Endothelial cell of umbilical vein (primary cell): ENCODE results near the gene DNAH6. TPM values are rescaled to one million over a fixed set of nuclear protein-coding genes. Genes with fewer than 3 reads are reported as not detected.

Experiments
- BruUV-seq: library from RNA; stranded (reverse); fragments of 400-500 nt; replicated peaks from 2 replicates; lab custom pipeline; 2021; lab: Mats Ljungman, UMichigan
- CTCF ChIA-PET: fragments of 300-600, 350-600 bp; sonication (Branson Sonifier 250); formaldehyde crosslinking; loops from one replicate; lab custom pipeline; 2021; ENCODE audit warnings: antibody characterized with exemption, inconsistent platforms; lab: Charles Lee
- POLR2A ChIA-PET: fragments of 300-600, 350-600 bp; sonication (Branson Sonifier 250); formaldehyde crosslinking; loops from one replicate; lab custom pipeline; 2021; ENCODE audit warnings: antibody characterized with exemption, inconsistent platforms; lab: Charles Lee
- DNase-seq: peaks from one replicate; pipeline ENCODE4 v3.0.0-alpha.2; 2011; ENCODE audit warnings: low read depth, low spot score
- FAIRE-seq: peaks from 2 replicates; lab custom pipeline; 2011; peaks lifted over from hg19 to GRCh38; lab: Jason Lieb, UNC
- H2AFZ ChIP-seq: 2 replicates; pipeline ENCODE4 v1.6.0; 2012; ENCODE audit warnings: low read depth, low read length, control low read depth, inconsistent platforms
- H3K27ac ChIP-seq: 2 replicates; pipeline ENCODE4 v1.5.1; 2011; ENCODE audit warnings: low read depth, mild to moderate bottlenecking, control low read depth, low read length, moderate library complexity; ENCODE audit not compliant: insufficient read depth
- H3K27me3 ChIP-seq, 2 experiments: 2 replicates each; pipeline versions ENCODE4 v1.6.0 to v1.6.1; 2011; ENCODE audit warnings: low read length in 2 of 2, mixed read lengths in 1 of 2; ENCODE audit not compliant: control insufficient read depth in 2 of 2, insufficient read depth in 2 of 2
- H3K36me3 ChIP-seq, 2 experiments: 2 replicates in 1 of 2; 3 replicates in 1 of 2; pipeline ENCODE4 v1.5.1; 2011; ENCODE audit warnings: low read length in 2 of 2, mild to moderate bottlenecking in 1 of 2, moderate library complexity in 1 of 2; ENCODE audit not compliant: control insufficient read depth in 2 of 2, insufficient read depth in 2 of 2; ENCODE audit errors: extremely low read depth in 1 of 2
- H3K4me1 ChIP-seq: 3 replicates; pipeline ENCODE4 v1.5.1; 2011; ENCODE audit warnings: mild to moderate bottlenecking, low read length; ENCODE audit not compliant: control insufficient read depth, insufficient read depth; ENCODE audit errors: extremely low read depth
- H3K4me2 ChIP-seq: 2 replicates; pipeline ENCODE4 v1.6.1; 2011; ENCODE audit warnings: low read length, control low read depth, mixed read lengths; ENCODE audit not compliant: insufficient read depth
- H3K4me3 ChIP-seq, 3 experiments: fragments of 200-600 bp in 1 of 3; sonication (generic), shearing (Covaris generic) in 1 of 3; replicated peaks in 1 of 3; 2 replicates each; pipeline ENCODE4 v1.5.1; 2011 to 2016; ENCODE audit warnings: control low read depth in 3 of 3, low read length in 3 of 3, mild to moderate bottlenecking in 2 of 3, inconsistent platforms in 1 of 3, low read depth in 1 of 3, moderate library complexity in 1 of 3; ENCODE audit not compliant: insufficient read depth in 1 of 3
- H3K79me2 ChIP-seq: 2 replicates; pipeline ENCODE4 v1.6.0; 2012; ENCODE audit warnings: low read length, inconsistent platforms; ENCODE audit not compliant: control insufficient read depth, insufficient read depth
- H3K9ac ChIP-seq: replicated peaks from 2 replicates; pipeline ENCODE3; 2011; ENCODE audit warnings: low read length, control low read depth; ENCODE audit not compliant: insufficient read depth; ENCODE audit errors: extremely low read depth
- H3K9me1 ChIP-seq: replicated peaks from 3 replicates; pipeline ENCODE4 v1.6.0; 2011; ENCODE audit warnings: mild to moderate bottlenecking, low read length; ENCODE audit not compliant: control insufficient read depth, insufficient read depth; ENCODE audit errors: extremely low read depth
- H3K9me3 ChIP-seq: replicated peaks from 2 replicates; pipeline ENCODE4 v1.5.1; 2012; ENCODE audit warnings: low read length, inconsistent platforms; ENCODE audit not compliant: control insufficient read depth, insufficient read depth
- H4K20me1 ChIP-seq: replicated peaks from 2 replicates; pipeline ENCODE3; 2011; ENCODE audit warnings: mild to moderate bottlenecking, low read length; ENCODE audit not compliant: control insufficient read depth, insufficient read depth; ENCODE audit errors: extremely low read depth
- EZH2 ChIP-seq: IDR thresholded peaks from 2 replicates; pipeline ENCODE4 v1.6.1; 2012; ENCODE audit warnings: borderline replicate concordance, low read depth, mild to moderate bottlenecking, moderate library complexity, low read length, inconsistent platforms; ENCODE audit not compliant: severe bottlenecking
- FOS ChIP-seq: IDR thresholded peaks from 2 replicates; pipeline ENCODE4 v1.6.1; 2011; ENCODE audit warnings: mild to moderate bottlenecking, low read length, moderate library complexity, borderline replicate concordance; ENCODE audit not compliant: insufficient read depth
- GATA2 ChIP-seq: IDR thresholded peaks from 2 replicates; pipeline ENCODE4 v1.7.0; 2011; ENCODE audit warnings: low read depth, mild to moderate bottlenecking, moderate library complexity, mixed read lengths, low read length; ENCODE audit not compliant: insufficient read length, insufficient read depth
- JUN ChIP-seq: IDR thresholded peaks from 2 replicates; pipeline ENCODE4 v1.6.1; 2011; ENCODE audit warnings: borderline replicate concordance, low read depth; ENCODE audit not compliant: insufficient read length, insufficient read depth
- MAX ChIP-seq: IDR thresholded peaks from 2 replicates; pipeline ENCODE4 v1.6.1; 2011; ENCODE audit not compliant: insufficient read depth, insufficient read length
- MYC ChIP-seq: IDR thresholded peaks from one replicate; pipeline ENCODE4 v1.6.1; 2011; ENCODE audit warnings: mild to moderate bottlenecking, low read depth, low read length
- POLR2A ChIP-seq: IDR thresholded peaks from 2 replicates; pipeline ENCODE4 v1.6.1; 2012; ENCODE audit warnings: low read depth, mild to moderate bottlenecking, control low read depth, low read length
- POLR2AphosphoS5 ChIP-seq: IDR thresholded peaks from 2 replicates; pipeline ENCODE4 v1.6.1; 2012; ENCODE audit warnings: low read depth, mild to moderate bottlenecking, control low read depth, low read length, moderate library complexity; ENCODE audit not compliant: insufficient read depth
- dilution Hi-C: fragments of 300-500 bp; cut with MboI; formaldehyde crosslinking; loops from one replicate; pipeline ENCODE4 v1.15.0; 2019; ENCODE audit warnings: low sequenced_read_pairs; ENCODE audit not compliant: extremely low pct_ligation_motif_present
- intact Hi-C: fragments of 100-400 bp; cut with micrococcal nuclease; formaldehyde crosslinking; loops from one replicate; pipeline ENCODE4 v1.10.0; 2022
- polyA plus RNA-seq, 4 experiments: library from polyadenylated mRNA; depleted of rRNA in 3 of 4; stranded (reverse) in 3 of 4; unstranded in 1 of 4; fragments of >200 nt; gene quantifications; 2 replicates each; pipeline versions ENCODE4 v1.2.1 to v1.2.3, GENCODE V29; 2011 to 2012; ENCODE audit warnings: missing spikeins in 1 of 4
- total RNA-seq: library from RNA; stranded (reverse); gene quantifications from 2 replicates; pipeline ENCODE4 v1.2.3, GENCODE V29; 2021
- TF ChIP-seq, protein P1 (sequence below), 2 donors: IDR thresholded peaks; 1 replicate in 1 of 2; 2 replicates in 1 of 2; pipeline ENCODE4 v1.5.1; 2011; ENCODE audit warnings: low read length in 2 of 2, mild to moderate bottlenecking in 2 of 2, moderate library complexity in 2 of 2, control low read depth in 1 of 2, inconsistent platforms in 1 of 2, low read depth in 1 of 2; ENCODE audit not compliant: insufficient read depth in 1 of 2; ENCODE audit errors: extremely low read depth in 1 of 2

Gene DNAH6
- total and polyA plus RNA-seq, 2 donors (not counting 3 experiments of a cell fraction or from before 2014, with no cell fraction given) = 0.24 TPM; not detected in 1

- Histone ChIP-seq H3K9me3 (no peaks in the 10 kb centered on the region), H3K36me3 (no peaks in the 10 kb centered on the region), H3K27me3 (no peaks in the 10 kb centered on the region), H3K79me2 (no peaks in the 10 kb centered on the region), H3K27ac (no peak overlapping the region), H3K4me1 (no peaks in the 10 kb centered on the region), H3K4me2 (no peak overlapping the region), H4K20me1 (no peaks in the 10 kb centered on the region), H2AFZ (no peak overlapping the region), H3K9ac (no peak overlapping the region), H3K9me1 (no peaks in the 10 kb centered on the region), H3K4me3 (no peak overlapping the region)
- CTCF ChIA-PET = no interaction called here
- BruUV-seq = no TSS peak
- TF ChIP-seq MYC (no peak), MAX (no peak), EZH2 (no peak), GATA2 (no peak), POLR2A (no peak), POLR2AphosphoS5 (no peak), JUN (no peak), FOS (no peak)
- TF ChIP-seq, protein P1, sequence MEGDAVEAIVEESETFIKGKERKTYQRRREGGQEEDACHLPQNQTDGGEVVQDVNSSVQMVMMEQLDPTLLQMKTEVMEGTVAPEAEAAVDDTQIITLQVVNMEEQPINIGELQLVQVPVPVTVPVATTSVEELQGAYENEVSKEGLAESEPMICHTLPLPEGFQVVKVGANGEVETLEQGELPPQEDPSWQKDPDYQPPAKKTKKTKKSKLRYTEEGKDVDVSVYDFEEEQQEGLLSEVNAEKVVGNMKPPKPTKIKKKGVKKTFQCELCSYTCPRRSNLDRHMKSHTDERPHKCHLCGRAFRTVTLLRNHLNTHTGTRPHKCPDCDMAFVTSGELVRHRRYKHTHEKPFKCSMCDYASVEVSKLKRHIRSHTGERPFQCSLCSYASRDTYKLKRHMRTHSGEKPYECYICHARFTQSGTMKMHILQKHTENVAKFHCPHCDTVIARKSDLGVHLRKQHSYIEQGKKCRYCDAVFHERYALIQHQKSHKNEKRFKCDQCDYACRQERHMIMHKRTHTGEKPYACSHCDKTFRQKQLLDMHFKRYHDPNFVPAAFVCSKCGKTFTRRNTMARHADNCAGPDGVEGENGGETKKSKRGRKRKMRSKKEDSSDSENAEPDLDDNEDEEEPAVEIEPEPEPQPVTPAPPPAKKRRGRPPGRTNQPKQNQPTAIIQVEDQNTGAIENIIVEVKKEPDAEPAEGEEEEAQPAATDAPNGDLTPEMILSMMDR (IDR thresholded peaks at IDR 0.05; ENCODE audit: extremely low read depth in 1 of 2, insufficient read depth in 1 of 2, low read depth in 1 of 2, low read length in 2 of 2) = no peak
- DNase-seq (no peak), FAIRE-seq (no peak)
- dilution Hi-C loops (no loop called here), intact Hi-C loops (no loop called here)
- POLR2A ChIA-PET = no interaction called here
Measured at GRCh38 chr2:84708442-84708841, 192.1 kb downstream of the DNAH6 start.
